NCI-H510A (cell line): ENCODE measurements around the gene DCX.

ENCODE experiments used
- DNase-seq: peaks from one replicate; lab custom pipeline; 2025; lab: John Stamatoyannopoulos, UW

DCX gene

DNA sequence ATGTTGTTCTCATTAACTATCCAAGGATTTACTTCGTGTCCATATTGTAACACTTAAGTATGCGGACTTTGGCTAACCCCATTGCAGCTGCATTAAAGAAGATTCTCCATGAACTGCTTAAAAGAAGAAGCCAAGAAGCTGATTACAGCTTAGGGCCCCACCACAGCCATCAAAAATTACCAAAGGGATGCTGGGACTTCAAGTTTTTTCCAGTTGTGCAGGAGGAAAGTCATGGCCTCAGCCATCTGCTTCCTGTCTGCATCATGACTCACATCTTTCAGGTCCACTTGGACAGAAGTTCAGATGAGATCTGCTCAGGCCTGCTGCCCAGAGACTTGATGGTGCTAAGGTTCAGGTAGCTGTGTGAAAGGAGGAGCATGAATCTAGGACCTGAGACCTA is 102.9 kb downstream of the DCX start:
- no peak for DNase-seq

GRCh38 chrX:111308039-111308438 is 104.0 kb downstream of the DCX start:
- no peak for DNase-seq

DNA sequence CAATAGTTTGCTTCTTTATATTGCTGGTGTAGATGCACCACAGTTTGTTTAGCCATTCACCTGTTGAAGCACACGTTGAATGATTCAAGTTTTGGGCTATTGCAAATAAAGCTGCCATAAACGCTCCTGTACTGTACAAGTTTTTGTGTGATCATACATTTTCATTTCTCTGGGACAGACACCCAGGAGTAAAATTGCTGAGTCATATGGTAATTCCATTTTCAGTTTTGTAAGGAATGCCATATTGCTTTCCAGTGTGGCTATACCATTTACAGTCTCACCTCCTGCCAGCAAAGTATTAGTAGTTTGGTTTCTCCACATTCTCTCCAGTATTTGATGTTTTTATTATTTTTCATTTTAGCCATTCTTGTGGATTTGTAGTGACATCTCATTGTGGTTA is 109.7 kb downstream of the DCX start:
- no peak for DNase-seq

GRCh38 chrX:111288841-111289240 is 123.2 kb downstream of the DCX start:
- no peak for DNase-seq

DNA sequence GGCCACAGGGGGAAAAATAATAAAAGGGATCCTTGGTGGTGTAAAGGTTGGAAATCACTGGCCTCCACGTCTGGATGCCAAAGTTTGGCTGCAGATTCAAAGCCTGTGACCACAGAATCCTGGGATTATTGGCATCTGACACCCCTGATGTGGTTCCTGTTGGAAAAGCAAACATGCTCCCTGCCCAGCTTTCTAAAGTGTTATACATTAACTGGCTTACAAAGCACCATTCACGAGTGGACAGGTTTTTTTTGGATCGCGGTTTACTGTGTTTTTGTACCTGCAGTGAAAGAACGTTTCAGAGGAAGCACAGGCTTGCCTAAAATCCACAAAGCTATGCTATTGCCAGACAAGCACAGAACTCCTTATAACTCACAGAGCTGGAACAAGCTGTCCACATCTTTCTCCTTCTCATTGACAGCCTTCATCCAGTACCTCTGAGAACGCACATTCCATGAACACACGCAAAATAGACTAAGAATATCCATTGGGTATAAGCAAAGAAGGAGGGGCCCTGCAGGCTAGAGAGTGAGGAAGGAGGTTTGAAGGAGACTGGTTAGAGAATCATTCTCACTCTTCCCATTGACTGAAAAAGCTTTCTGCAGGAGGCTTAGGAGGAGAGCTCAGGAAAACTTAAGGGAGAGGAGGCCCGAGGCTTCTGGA is 127.2 kb downstream of the DCX start:
- DNase-seq = no peak

DNA sequence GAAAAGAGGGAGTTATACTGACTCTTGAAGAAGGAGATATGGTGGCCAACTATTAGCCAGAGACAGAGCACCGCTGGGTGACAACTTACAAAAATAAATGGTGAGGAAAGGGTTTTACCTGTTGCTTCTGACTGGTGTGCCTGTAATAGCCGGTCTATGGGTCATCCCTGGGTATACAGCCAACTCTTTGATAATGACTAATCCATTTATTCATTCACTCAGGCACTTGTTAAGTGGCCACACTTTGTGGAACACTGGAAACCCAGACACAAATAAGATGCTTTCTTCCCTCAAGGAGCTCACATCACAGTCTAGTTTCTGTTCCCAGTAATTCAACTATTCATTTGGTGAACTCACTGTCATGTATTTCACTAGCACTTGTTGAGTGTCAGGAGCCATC is 128.5 kb downstream of the DCX start:
- DNase-seq = no peak

GRCh38 chrX:111282991-111283390 is 129.0 kb downstream of the DCX start:
- DNase-seq = no peak

DNA sequence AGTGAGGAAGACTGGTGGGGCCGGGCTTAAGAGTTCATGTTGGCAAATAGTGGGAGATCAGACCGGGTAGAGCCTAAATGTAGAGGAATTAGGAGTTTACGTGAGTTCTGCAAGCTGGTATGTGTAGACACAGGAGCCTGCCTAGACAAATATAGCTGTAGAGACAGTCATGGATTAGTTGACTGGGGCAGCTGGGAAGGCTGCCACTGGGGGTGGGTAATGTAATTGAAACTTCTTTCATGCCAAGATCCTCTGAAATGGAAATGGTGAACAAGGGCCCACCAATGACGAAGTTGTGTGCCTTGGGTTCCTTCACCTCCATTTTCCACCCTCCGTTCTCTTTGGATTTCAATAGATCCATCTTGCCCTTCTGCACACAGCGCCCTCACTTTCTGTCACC is 129.9 kb downstream of the DCX start:
- no peak for DNase-seq

DNA sequence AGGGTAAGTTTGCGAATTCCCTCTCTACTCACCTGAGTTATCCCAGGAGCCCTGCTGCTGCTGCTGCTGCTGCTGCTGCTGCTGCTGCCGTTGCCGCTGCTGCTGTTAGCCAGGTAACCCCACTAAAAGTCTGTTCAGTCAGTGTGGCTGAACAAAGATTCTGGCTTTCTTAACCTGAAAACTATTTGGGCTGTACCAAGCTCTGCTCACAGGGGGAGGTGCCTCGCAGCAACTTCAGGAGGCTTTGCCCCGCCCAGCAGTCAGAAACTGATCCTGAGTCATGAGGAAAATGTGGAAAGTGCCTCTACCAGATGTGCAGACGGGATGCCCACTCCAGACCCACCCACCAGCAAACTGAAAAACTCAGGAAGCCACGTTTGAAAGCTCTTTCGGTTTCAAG is 141.7 kb downstream of the DCX start, which contains the start of gene CAPN6:
Gene CAPN6, minus strand, starts transcription at position 145 of the 400 bp plus-strand sequence. CDS start 6,547 bp downstream, outside the sequence.
- DNase-seq = no peak

GRCh38 chrX:111268506-111268905 is 143.5 kb downstream of the DCX start:
- no peak for DNase-seq

- no peak for DNase-seq
These were observed 146.5 kb downstream of the DCX start for GRCh38 chrX:111265486-111265885.

GRCh38 chrX:111264385-111264784 is 147.6 kb downstream of the DCX start:
- no peak for DNase-seq

- no peak for DNase-seq
These were observed 149.9 kb downstream of the DCX start for GRCh38 chrX:111262086-111262485.

DNA sequence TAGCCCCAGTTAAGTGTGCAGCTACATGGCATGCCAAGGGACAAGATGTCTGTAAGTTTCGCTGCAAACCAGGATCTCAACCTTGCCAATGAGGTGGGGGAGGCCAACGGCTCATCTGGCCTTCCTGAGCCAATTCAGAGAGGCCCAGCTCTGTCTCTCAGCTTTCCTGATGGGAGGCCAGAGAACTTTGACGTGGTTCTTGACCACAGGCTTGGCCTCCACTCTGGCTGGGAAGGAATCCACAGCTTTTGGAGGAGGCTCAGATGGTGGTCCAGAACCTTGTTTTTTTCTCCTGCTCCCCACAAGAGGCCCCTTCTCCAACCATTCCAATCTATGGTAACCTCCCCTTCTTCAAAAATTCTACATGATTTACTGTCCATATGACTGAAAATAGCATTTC is 151.5 kb downstream of the DCX start:
- DNase-seq = no peak

DNA sequence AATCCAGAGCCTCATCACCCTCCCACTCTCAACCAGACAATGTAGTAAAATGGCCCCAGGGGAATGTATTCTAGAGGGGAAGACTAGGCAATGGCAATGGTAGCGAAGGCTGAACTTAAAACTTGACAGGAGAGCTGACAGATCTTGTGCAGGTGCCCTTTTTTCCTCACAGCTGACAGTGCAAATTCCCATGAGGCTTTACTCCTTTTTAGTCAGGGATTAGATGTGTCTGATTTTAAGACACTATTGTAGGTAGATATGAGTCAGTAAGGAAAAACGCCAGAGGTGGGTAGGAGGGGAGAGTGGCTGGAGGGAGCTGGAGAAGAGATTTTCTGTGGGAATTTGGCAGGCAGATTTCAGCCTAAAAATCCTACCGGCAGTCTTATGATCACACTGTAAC is 152.4 kb downstream of the DCX start:
- DNase-seq = no peak

GRCh38 chrX:111257733-111258132 is 154.3 kb downstream of the DCX start:
- no peak for DNase-seq

DNA sequence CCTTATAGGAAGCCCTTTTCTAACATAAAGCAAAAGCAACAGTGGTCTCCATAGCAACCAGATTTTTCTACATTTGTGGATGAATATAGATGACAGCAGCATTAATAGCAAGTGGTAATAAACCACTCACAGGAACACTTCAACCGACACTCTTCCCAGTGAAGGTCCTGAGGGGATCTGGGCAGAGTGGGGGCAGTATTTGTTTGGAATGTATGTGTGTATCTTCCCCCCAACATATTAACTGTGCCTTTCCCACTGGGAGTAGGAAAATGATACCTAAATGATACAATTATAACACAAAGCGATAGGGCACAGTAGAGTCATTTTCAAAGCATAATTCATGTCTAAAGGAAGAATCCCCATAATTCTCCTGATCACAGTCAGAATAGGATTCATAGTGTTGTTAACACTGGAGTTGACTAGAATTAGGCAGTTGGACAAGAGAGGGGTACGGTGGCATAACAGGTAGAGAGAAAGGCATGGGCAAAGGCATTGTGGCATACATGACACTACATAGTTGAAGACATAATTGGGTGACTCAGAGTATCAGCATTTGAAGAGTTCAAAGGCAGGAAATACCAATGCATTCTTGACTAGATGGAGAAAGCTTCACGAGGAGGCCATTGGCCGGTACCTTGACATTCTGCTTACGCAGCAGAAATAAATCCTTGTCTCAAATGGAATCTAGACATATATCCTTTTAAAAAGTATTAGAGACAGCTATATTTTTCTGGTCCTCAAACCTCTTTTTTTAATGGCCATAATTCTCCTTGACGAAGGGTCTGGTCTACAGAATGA is 156.9 kb downstream of the DCX start:
- DNase-seq = no peak

GRCh38 chrX:111244235-111244750 is 167.7 kb downstream of the DCX start:
- no peak for DNase-seq
